Right atrium auricular region (tissue), 2 donors: Measurements from ENCODE around the gene THSD4. TPM values are rescaled to one million over a fixed set of nuclear protein-coding genes. Genes with fewer than 3 reads are reported as not detected.

Experiments used
- DNase-seq: peaks from one replicate; pipeline ENCODE4 v3.0.0-alpha.2; 2019; ENCODE audit warnings: low spot score
- H3K27ac ChIP-seq, 2 donors: fragments of 200-600 bp; sonication (generic); 1 replicate in 1 of 2; 2 replicates in 1 of 2; pipeline ENCODE4 v1.5.1; 2016 to 2019
- H3K27me3 ChIP-seq, 2 donors: fragments of 200-600 bp; sonication (generic); one replicate each; pipeline versions ENCODE4 v1.5.1 to v1.6.0; 2017 to 2019
- H3K36me3 ChIP-seq: fragments of 200-600 bp; sonication (generic); one replicate; pipeline ENCODE4 v1.5.1; 2016
- H3K4me1 ChIP-seq, 2 donors: fragments of 200-600 bp; sonication (generic); one replicate each; pipeline versions ENCODE4 v1.5.1 to v1.6.0; 2017 to 2019
- H3K4me3 ChIP-seq, 2 donors: fragments of 200-600 bp; sonication (generic); 1 replicate in 1 of 2; 2 replicates in 1 of 2; pipeline ENCODE4 v1.5.1; 2017 to 2019; ENCODE audit warnings: mild to moderate bottlenecking in 1 of 2, moderate library complexity in 1 of 2
- H3K9me3 ChIP-seq, 2 donors: fragments of 200-600 bp; sonication (generic); one replicate each; pipeline ENCODE4 v1.5.1; 2019
- CTCF ChIP-seq, 2 donors: fragments of 200-600 bp; sonication (generic); IDR thresholded peaks; one replicate each; pipeline ENCODE4 v1.5.1; 2019; ENCODE audit warnings: antibody characterized with exemption in 2 of 2
- total RNA-seq, 2 donors: library from RNA; depleted of rRNA; stranded (reverse); fragments of >200 nt; gene quantifications; one replicate each; pipeline ENCODE4 v1.1.0, GENCODE V29; 2016

THSD4 gene
- total RNA-seq, 2 donors from 2014 or later, result 41.2 to 85.3 TPM

- Histone ChIP-seq H3K27ac (peak overlapping the region; percentile 75 to 82), H3K9me3 (no peaks in the 10 kb centered on the region), H3K27me3 (no peaks in the 10 kb centered on the region), H3K4me1 (peaks cover 0 to 37% of the 10 kb centered on the region in 2 donors), H3K4me3 (no peak overlapping the region), H3K36me3 (no peaks in the 10 kb centered on the region)
- TF ChIP-seq CTCF (IDR thresholded peaks at IDR 0.05), result no peak
- no peak for DNase-seq
Measured at GRCh38 chr15:71597637-71598036, 482.4 kb downstream of the THSD4 start.

DNA sequence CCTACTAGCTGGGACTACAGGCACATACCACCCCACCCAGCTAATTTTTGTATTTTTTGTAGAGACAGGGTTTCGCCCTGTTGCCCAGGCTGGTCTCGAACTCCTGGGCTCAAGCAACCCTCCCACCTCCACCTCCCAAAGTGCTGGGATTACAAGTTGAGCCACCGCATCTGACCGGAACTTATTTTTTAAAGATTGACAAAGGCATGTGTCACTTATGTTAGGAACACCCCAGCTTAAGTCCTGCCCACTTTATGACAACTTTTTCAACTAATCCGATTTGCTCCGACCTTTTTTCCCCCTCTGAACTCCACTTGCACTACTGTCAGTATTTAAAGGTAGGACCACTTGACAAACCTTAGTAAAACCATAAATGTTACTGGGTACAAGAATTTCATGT is 483.5 kb downstream of the THSD4 start:
- Histone ChIP-seq H3K9me3 (no peaks in the 10 kb centered on the region), H3K36me3 (no peaks in the 10 kb centered on the region), H3K4me3 (no peak overlapping the region), H3K4me1 (peaks cover 0 to 37% of the 10 kb centered on the region in 2 donors), H3K27ac (peak overlapping the region; percentile 46 to 82), H3K27me3 (no peaks in the 10 kb centered on the region)
- no peak for DNase-seq
- no peak for TF ChIP-seq CTCF (IDR thresholded peaks at IDR 0.05)

DNA sequence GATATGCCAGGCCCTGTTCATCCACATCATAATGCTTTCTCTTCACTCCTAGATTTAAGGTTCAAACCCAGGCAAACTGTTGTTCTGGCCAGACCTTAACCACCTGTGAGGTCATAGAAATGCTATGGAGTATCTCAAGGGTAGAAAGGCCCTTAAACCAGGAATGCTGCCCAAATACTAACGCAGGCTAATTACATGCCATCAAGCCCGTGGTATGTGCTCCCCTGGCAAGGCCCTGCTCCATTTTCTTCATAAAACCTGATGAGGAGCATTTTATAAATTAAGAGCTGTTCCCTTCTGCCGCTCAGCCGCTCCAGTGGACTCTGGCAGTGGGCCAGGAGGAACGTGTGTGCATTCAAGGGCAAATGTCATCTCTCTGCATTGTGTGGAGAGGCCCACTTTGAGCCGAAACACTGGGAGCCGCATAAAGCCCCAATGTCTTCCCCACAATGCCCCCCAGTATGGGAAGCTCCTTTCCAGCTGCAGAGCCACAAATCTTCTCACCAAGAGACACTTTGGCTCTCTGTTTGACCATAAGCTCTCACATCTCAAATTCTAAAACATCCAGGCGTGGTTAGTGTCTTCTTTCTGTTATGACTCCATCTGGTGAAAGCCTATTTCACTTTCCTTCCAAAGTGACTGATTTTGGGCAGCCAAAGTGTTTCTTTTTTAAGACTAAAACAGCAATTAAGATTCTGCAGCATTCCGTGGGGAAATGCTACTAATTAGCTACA is 484.3 kb downstream of the THSD4 start:
- no peak for TF ChIP-seq CTCF (IDR thresholded peaks at IDR 0.05)
- Histone ChIP-seq H3K27ac (peak overlapping the region; percentile 46 to 82), H3K36me3 (no peaks in the 10 kb centered on the region), H3K27me3 (no peaks in the 10 kb centered on the region), H3K9me3 (no peaks in the 10 kb centered on the region), H3K4me3 (no peak overlapping the region), H3K4me1 (peaks cover 0 to 35% of the 10 kb centered on the region in 2 donors)
- no peak for DNase-seq

GRCh38 chr15:71600237-71600636 is 485.0 kb downstream of the THSD4 start:
- peak overlapping the region in 1 of 2 donors; percentile 82 for H3K27ac ChIP-seq
- no peak overlapping the region for H3K4me3 ChIP-seq
- H3K9me3 ChIP-seq, result no peaks in the 10 kb centered on the region
- no peaks in the 10 kb centered on the region for H3K36me3 ChIP-seq
- H3K4me1 ChIP-seq, result peaks cover 0 to 35% of the 10 kb centered on the region in 2 donors
- no peak for DNase-seq
- H3K27me3 ChIP-seq, result no peaks in the 10 kb centered on the region
- no peak for TF ChIP-seq CTCF (IDR thresholded peaks at IDR 0.05)

- peaks cover 0 to 34% of the 10 kb centered on the region in 2 donors for H3K4me1 ChIP-seq
- no peak for TF ChIP-seq CTCF (IDR thresholded peaks at IDR 0.05)
- H3K27ac ChIP-seq, result no peak overlapping the region
- H3K36me3 ChIP-seq, result no peaks in the 10 kb centered on the region
- no peak for DNase-seq
- H3K4me3 ChIP-seq, result no peak overlapping the region
- H3K27me3 ChIP-seq, result no peaks in the 10 kb centered on the region
- H3K9me3 ChIP-seq, result no peaks in the 10 kb centered on the region
Measured at GRCh38 chr15:71601038-71601834, 486.0 kb downstream of the THSD4 start.
